ENCODE results near the gene CDYL2. TPM values are rescaled to one million over a fixed set of nuclear protein-coding genes. Genes with fewer than 3 reads are reported as not detected.

The CDYL2 gene
- total RNA-seq, 1 donor from 2014 or later: 3.0 TPM

GRCh38 chr16:80607204-80607603, 197.2 kb downstream of the CDYL2 start:
- Mint-ChIP-seq H3K4me3 (no peak overlapping the region), H3K27me3 (ENCODE audit: low read depth) (peaks cover 2% of the 10 kb centered on the region), H3K4me1 (no peaks in the 10 kb centered on the region), H3K27ac (no peak overlapping the region), H3K9me3 (peaks cover 5% of the 10 kb centered on the region), H3K36me3 (no peaks in the 10 kb centered on the region)
- no peak for DNase-seq (ENCODE audit: low spot score in 2 of 2, unreplicated experiment in 2 of 2)
- TF ChIP-seq CTCF (IDR thresholded peaks at IDR 0.05; ENCODE audit: unreplicated experiment): no peak

DNA sequence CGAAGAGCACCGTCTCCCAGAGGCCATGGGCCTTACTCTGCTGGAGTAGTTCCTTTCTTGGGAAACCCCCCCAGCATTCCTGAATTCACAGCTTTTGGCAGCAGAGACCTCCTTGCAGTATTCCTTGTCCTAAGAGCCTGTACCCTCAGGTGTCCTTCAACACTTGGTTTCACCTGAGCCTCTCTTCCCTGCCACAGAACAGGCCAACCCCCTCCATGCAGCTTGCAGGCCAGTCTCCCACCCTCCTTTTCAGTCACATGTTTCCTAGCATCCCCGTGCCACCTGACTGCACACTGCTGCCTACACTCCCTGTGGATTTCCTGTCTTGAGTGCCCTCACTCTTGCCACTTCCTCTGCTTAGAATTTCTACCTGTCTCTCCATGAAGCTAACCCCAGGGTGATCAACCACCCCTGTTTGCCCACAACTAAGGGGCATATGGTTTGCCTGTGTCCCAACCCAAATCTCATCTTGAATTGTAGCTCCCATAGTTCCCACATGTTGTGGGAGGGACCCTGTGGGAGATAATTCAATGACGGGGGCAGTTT, 198.1 kb downstream of the CDYL2 start:
- TF ChIP-seq CTCF (IDR thresholded peaks at IDR 0.05; ENCODE audit: unreplicated experiment): no peak
- H3K4me1 Mint-ChIP-seq: no peaks in the 10 kb centered on the region
- DNase-seq (ENCODE audit: low spot score in 2 of 2, unreplicated experiment in 2 of 2): no peak
- H3K27ac Mint-ChIP-seq: no peak overlapping the region
- no peak overlapping the region for H3K4me3 Mint-ChIP-seq
- H3K36me3 Mint-ChIP-seq: no peaks in the 10 kb centered on the region
- peaks cover 9% of the 10 kb centered on the region for H3K27me3 Mint-ChIP-seq (ENCODE audit: low read depth)
- H3K9me3 Mint-ChIP-seq: peaks cover 5% of the 10 kb centered on the region

GRCh38 chr16:80604600-80605355, 199.6 kb downstream of the CDYL2 start:
- DNase-seq (ENCODE audit: low spot score in 2 of 2, unreplicated experiment in 2 of 2): no peak
- no peak overlapping the region for H3K27ac Mint-ChIP-seq
- H3K4me1 Mint-ChIP-seq: no peaks in the 10 kb centered on the region
- H3K36me3 Mint-ChIP-seq: no peaks in the 10 kb centered on the region
- no peak overlapping the region for H3K4me3 Mint-ChIP-seq
- TF ChIP-seq CTCF (IDR thresholded peaks at IDR 0.05; ENCODE audit: unreplicated experiment): no peak
- H3K9me3 Mint-ChIP-seq: peaks cover 5% of the 10 kb centered on the region
- peaks cover 12% of the 10 kb centered on the region for H3K27me3 Mint-ChIP-seq (ENCODE audit: low read depth)

DNA sequence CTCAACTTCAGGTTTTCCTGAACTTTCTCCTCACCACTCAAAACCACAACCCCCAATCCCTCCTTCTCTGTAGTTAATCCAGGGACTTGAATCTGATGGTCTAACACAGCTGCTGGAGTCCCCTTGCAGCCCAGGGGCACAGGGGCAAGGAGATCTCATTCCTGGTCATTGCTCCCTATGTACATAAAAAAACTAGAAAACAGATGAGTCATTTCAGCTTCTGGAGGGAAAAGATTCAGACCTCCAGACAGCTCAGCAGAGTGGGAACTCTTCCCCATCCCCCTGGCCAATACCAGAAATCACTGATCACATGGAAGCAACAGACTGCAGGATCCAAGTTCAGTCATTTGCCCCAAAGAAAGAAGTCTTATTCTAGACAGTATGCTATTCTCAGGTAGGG, 201.5 kb downstream of the CDYL2 start:
- no peaks in the 10 kb centered on the region for H3K4me1 Mint-ChIP-seq
- no peak overlapping the region for H3K27ac Mint-ChIP-seq
- H3K36me3 Mint-ChIP-seq: no peaks in the 10 kb centered on the region
- DNase-seq (ENCODE audit: low spot score in 2 of 2, unreplicated experiment in 2 of 2): no peak
- peaks cover 12% of the 10 kb centered on the region for H3K27me3 Mint-ChIP-seq (ENCODE audit: low read depth)
- H3K9me3 Mint-ChIP-seq: peaks cover 5% of the 10 kb centered on the region
- no peak overlapping the region for H3K4me3 Mint-ChIP-seq
- no peak for TF ChIP-seq CTCF (IDR thresholded peaks at IDR 0.05; ENCODE audit: unreplicated experiment)

GRCh38 chr16:80601182-80601581, 203.2 kb downstream of the CDYL2 start:
- peaks cover 12% of the 10 kb centered on the region for H3K27me3 Mint-ChIP-seq (ENCODE audit: low read depth)
- H3K36me3 Mint-ChIP-seq: no peaks in the 10 kb centered on the region
- H3K4me3 Mint-ChIP-seq: no peak overlapping the region
- H3K27ac Mint-ChIP-seq: no peak overlapping the region
- H3K9me3 Mint-ChIP-seq: peaks cover 10% of the 10 kb centered on the region
- TF ChIP-seq CTCF (IDR thresholded peaks at IDR 0.05; ENCODE audit: unreplicated experiment): no peak
- H3K4me1 Mint-ChIP-seq: no peaks in the 10 kb centered on the region
- no peak for DNase-seq (ENCODE audit: low spot score in 2 of 2, unreplicated experiment in 2 of 2)
